NB4 (cell line): Measurements from ENCODE around the gene C11orf98.

Experiments
- DNase-seq: peaks from one replicate; pipeline ENCODE4 v3.0.0; 2010; ENCODE audit warnings: low read depth
- H3K4me3 ChIP-seq: one replicate; pipeline ENCODE4 v1.5.1; 2011; ENCODE audit warnings: mild to moderate bottlenecking, low read depth, low read length, moderate library complexity
- MAX ChIP-seq: IDR thresholded peaks from 2 replicates; pipeline ENCODE4 v1.6.1; 2011; ENCODE audit warnings: low read depth, low read length
- MYC ChIP-seq: IDR thresholded peaks from 2 replicates; pipeline ENCODE4 v1.6.1; 2011; ENCODE audit warnings: low read depth, low read length
- POLR2A ChIP-seq: IDR thresholded peaks from 2 replicates; pipeline ENCODE4 v1.6.1; 2011; ENCODE audit warnings: mild to moderate bottlenecking; ENCODE audit not compliant: insufficient read length; ENCODE audit errors: extremely low read depth
- TF ChIP-seq, protein P1 (sequence below): IDR thresholded peaks from one replicate; pipeline ENCODE4 v1.5.1; 2012; ENCODE audit warnings: low read depth, low read length

Gene C11orf98

DNA sequence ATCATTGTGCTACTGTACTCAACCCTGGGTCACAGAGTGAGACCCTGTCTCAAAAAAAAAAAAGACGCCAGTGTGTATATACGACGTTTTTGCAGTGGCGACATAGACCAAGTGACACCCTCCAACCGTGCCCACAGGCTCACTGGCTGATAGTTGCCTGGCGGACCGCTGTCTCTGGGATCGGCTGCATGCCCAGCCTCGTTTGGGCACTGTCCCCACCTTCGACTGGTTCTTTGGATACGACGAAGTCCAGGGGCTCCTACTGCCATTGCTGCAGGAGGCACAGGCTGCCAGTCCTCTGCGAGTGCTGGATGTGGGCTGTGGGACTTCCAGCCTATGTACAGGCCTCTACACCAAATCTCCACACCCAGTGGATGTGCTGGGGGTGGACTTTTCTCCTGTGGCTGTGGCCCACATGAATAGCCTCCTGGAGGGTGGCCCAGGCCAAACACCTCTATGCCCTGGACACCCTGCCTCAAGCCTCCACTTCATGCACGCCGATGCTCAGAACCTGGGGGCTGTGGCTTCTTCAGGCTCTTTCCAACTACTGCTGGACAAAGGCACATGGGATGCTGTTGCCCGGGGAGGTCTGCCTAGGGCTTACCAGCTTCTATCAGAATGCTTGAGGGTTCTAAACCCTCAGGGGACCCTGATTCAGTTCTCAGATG lies 1.4 kb upstream of the C11orf98 start:
- peak overlapping the region; percentile 100 for H3K4me3 ChIP-seq
- TF ChIP-seq MAX: peak; percentile 2; the same call in 1 of the 2 replicates
- TF ChIP-seq MYC: no peak
- DNase-seq: peak; percentile 43

- TF ChIP-seq, protein P1, sequence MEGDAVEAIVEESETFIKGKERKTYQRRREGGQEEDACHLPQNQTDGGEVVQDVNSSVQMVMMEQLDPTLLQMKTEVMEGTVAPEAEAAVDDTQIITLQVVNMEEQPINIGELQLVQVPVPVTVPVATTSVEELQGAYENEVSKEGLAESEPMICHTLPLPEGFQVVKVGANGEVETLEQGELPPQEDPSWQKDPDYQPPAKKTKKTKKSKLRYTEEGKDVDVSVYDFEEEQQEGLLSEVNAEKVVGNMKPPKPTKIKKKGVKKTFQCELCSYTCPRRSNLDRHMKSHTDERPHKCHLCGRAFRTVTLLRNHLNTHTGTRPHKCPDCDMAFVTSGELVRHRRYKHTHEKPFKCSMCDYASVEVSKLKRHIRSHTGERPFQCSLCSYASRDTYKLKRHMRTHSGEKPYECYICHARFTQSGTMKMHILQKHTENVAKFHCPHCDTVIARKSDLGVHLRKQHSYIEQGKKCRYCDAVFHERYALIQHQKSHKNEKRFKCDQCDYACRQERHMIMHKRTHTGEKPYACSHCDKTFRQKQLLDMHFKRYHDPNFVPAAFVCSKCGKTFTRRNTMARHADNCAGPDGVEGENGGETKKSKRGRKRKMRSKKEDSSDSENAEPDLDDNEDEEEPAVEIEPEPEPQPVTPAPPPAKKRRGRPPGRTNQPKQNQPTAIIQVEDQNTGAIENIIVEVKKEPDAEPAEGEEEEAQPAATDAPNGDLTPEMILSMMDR: no peak
- TF ChIP-seq MAX (no peak), MYC (no peak), POLR2A (no peak)
- DNase-seq: peak; percentile 73
- peak overlapping the region; percentile 100 for H3K4me3 ChIP-seq
Observed at GRCh38 chr11:62665599-62666258, 719 bp upstream of the C11orf98 start.

DNA sequence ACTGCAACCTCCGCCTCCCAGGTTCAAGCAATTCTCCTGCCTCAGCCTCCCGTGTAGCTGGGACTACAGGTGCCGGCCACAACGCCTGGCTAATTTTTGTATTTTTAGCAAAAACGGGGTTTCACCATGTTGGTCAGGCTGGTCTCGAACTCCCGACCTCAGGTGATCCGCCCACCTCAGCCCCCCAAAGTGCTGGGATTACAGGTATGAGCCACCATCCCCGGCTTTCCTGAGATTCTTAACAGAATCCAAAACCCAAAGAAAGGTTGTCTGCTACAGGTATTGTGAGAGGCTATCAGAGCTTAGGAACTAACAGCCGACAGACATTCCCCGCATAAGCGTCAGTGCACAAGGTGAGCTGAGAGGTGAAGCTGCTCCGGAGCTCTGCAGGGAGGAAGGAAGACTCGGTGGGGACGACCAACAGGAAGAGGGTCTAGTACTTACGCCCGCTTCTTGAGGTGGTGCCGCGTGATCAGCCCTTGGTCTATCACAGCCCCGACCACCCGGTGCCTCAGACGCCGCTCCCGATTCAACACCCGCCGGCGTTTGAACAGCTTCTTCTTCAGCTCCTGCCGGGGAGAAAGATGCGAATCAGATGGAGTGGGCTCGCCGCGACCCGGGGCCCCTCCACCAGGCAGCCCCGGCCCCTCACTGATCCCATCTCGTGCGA lies 470 bp downstream of the C11orf98 start:
- TF ChIP-seq, protein P1: no peak
- TF ChIP-seq POLR2A (no peak), MYC (no peak), MAX (no peak; the same call in 1 of the 2 replicates)
- H3K4me3 ChIP-seq: peak overlapping the region; percentile 100
- peak; percentile 80 for DNase-seq

- no peak overlapping the region for H3K4me3 ChIP-seq
- TF ChIP-seq MAX: no peak
- no peak for TF ChIP-seq MYC
- TF ChIP-seq POLR2A: no peak
- TF ChIP-seq, protein P1: no peak
- DNase-seq: peak; percentile 43
Observed at GRCh38 chr11:62656796-62657429, 8.1 kb downstream of the C11orf98 start.

- H3K4me3 ChIP-seq: no peak overlapping the region
- TF ChIP-seq POLR2A (no peak), MYC (no peak), MAX (no peak)
- TF ChIP-seq, protein P1: no peak
- DNase-seq: no peak
Observed at GRCh38 chr11:62654297-62654696, 10.7 kb downstream of the C11orf98 start.
